Right lobe of liver (tissue), 6 donors: ENCODE results near the gene HSF4. TPM values are rescaled to one million over a fixed set of nuclear protein-coding genes. Genes with fewer than 3 reads are reported as not detected.
A peak's percentile ranks its signal among the peaks of the same experiment; 100 is the strongest.

Source experiments
- ATAC-seq, 4 donors: fragments of 200-7000 bp; cut with Tn5 transposase; one replicate each; pipeline ENCODE4 v1.9.1; 2020; ENCODE audit warnings: mild to moderate bottlenecking in 4 of 4, moderate library complexity in 4 of 4
- DNase-seq, 3 donors: peaks; one replicate each; pipeline ENCODE4 v3.0.0-alpha.2; 2020
- H3K27ac ChIP-seq, 3 donors: fragments of 200-600 bp; one replicate each; pipeline ENCODE4 v1.8.0; 2022
- H3K27me3 ChIP-seq, 2 donors: fragments of 200-600 bp; one replicate each; pipeline ENCODE4 v1.8.0; 2022
- H3K36me3 ChIP-seq, 4 donors: fragments of 200-600 bp; sonication (generic) in 1 of 4; one replicate each; pipeline versions ENCODE4 v1.5.1 to v1.8.0; 2017 to 2022; ENCODE audit warnings: control low read depth in 1 of 4
- H3K4me1 ChIP-seq, 4 donors: fragments of 200-600 bp; sonication (generic) in 1 of 4; one replicate each; pipeline versions ENCODE4 v1.5.1 to v1.8.0; 2017 to 2022; ENCODE audit warnings: control low read depth in 1 of 4
- H3K4me3 ChIP-seq, 3 donors: fragments of 200-600 bp; one replicate each; pipeline ENCODE4 v1.8.0; 2022
- H3K9me3 ChIP-seq, 4 donors: fragments of 200-600 bp; sonication (generic) in 1 of 4; one replicate each; pipeline versions ENCODE4 v1.5.1 to v1.8.0; 2017 to 2022; ENCODE audit warnings: control low read depth in 1 of 4
- POLR2A ChIP-seq: fragments of 450-650 bp; IDR thresholded peaks from one replicate; pipeline ENCODE4 v1.6.1; 2017; ENCODE audit warnings: antibody characterized with exemption, mild to moderate bottlenecking
- WGBS: methylation state at CpG from one replicate; pipeline ENCODE4 v1.1.6; 2018; ENCODE audit warnings: low coverage, low lambda C conversion rate; ENCODE audit not compliant: insufficient coverage; ENCODE audit errors: missing lambda C conversion rate; 5-methylcytosine and 5-hydroxymethylcytosine counted together
- intact Hi-C, 2 donors: fragments of 100-400 bp; cut with DNase I; formaldehyde crosslinking; loops; one replicate each; pipeline versions ENCODE4 v1.11.2 to v1.14.1; 2022
- total RNA-seq, 6 experiments: library from RNA; depleted of rRNA in 2 of 6; stranded (reverse); fragments of >200 nt in 2 of 6; fragmentation: NEBNext Ultra II Directional in 3 of 6; extraction: Animal tissue kit (Norgen Biotek cat#: 25700) in 3 of 6; gene quantifications; one replicate each; pipeline versions ENCODE4 v1.1.0 to v1.2.4, GENCODE V29; 2016 to 2023
- TF ChIP-seq, protein P1 (sequence below), 4 donors: fragments of 200-600 bp in 3 of 4; fragments of 450-650 bp in 1 of 4; IDR thresholded peaks; one replicate each; pipeline versions ENCODE4 v1.5.1 to v1.8.0; 2016 to 2022; ENCODE audit warnings: antibody characterized with exemption in 4 of 4, mild to moderate bottlenecking in 2 of 4
- donor health status: DM: no; HTN: yes; CAD: no.
- donor health status: DM: no; HTN: no; CAD: no.
- donor health status: DM: no; HTN: no; CAD: no.
- donor health status: DM: no; HTN: yes; CAD: no.
- donor health status: DM: no; HTN: yes; CAD: no.

Gene HSF4
- total RNA-seq, 6 experiments from 2014 or later, result 10.4 to 44.1 (median 30.1) TPM

GRCh38 chr16:67129422-67129821, 35.1 kb upstream of the HSF4 start:
- ATAC-seq, result no peak
- intact Hi-C loops, result no loop called here
- WGBS, result 100% methylated on average over 1 of the region's 3 CpGs
- no peak for TF ChIP-seq POLR2A
- TF ChIP-seq, protein P1, sequence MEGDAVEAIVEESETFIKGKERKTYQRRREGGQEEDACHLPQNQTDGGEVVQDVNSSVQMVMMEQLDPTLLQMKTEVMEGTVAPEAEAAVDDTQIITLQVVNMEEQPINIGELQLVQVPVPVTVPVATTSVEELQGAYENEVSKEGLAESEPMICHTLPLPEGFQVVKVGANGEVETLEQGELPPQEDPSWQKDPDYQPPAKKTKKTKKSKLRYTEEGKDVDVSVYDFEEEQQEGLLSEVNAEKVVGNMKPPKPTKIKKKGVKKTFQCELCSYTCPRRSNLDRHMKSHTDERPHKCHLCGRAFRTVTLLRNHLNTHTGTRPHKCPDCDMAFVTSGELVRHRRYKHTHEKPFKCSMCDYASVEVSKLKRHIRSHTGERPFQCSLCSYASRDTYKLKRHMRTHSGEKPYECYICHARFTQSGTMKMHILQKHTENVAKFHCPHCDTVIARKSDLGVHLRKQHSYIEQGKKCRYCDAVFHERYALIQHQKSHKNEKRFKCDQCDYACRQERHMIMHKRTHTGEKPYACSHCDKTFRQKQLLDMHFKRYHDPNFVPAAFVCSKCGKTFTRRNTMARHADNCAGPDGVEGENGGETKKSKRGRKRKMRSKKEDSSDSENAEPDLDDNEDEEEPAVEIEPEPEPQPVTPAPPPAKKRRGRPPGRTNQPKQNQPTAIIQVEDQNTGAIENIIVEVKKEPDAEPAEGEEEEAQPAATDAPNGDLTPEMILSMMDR (IDR thresholded peaks at IDR 0.05), result no peak
- no peaks in the 10 kb centered on the region for H3K27me3 ChIP-seq
- no peaks in the 10 kb centered on the region for H3K4me1 ChIP-seq
- no peak overlapping the region for H3K4me3 ChIP-seq
- no peak for DNase-seq
- H3K9me3 ChIP-seq, result no peaks in the 10 kb centered on the region
- H3K36me3 ChIP-seq, result peaks cover 0 to 90% (median 41%) of the 10 kb centered on the region in 4 donors
- H3K27ac ChIP-seq, result no peak overlapping the region

DNA sequence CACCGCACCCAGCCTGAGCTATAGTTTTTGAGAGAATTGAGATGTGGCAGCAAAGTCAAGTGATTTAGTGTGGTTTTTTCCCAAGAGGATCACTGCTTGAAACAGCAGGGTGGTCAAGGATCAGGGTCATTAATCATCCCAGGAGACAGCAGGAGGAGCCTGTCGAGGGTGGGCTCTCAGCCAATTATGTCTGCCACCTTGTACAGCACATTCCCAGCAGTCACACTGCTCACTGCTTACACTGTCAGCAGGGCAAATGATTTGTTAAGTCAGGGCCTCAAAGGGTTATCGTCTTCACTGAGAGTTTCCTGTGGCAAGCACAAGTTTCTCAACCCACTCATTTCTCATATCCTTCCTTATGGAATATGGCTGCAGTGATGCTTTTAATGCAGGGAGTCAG, 26.9 kb upstream of the HSF4 start:
- WGBS, result 33% methylated on average over 2 of the region's 3 CpGs
- no peak overlapping the region for H3K4me3 ChIP-seq
- DNase-seq (no peak), ATAC-seq (peak; percentile 26 to 58 (median 48))
- intact Hi-C loops, result no loop called here
- no peaks in the 10 kb centered on the region for H3K9me3 ChIP-seq
- no peak overlapping the region for H3K27ac ChIP-seq
- TF ChIP-seq, protein P1 (IDR thresholded peaks at IDR 0.05), result no peak
- TF ChIP-seq POLR2A, result no peak
- H3K4me1 ChIP-seq, result no peaks in the 10 kb centered on the region
- no peaks in the 10 kb centered on the region for H3K27me3 ChIP-seq
- H3K36me3 ChIP-seq, result peaks cover 0 to 100% (median 62%) of the 10 kb centered on the region in 4 donors

GRCh38 chr16:67141391-67141790, 23.2 kb upstream of the HSF4 start:
- Histone ChIP-seq H3K27ac (no peak overlapping the region), H3K36me3 (peaks cover 6 to 100% (median 64%) of the 10 kb centered on the region in 4 donors), H3K4me1 (no peaks in the 10 kb centered on the region), H3K4me3 (no peak overlapping the region), H3K27me3 (no peaks in the 10 kb centered on the region), H3K9me3 (no peaks in the 10 kb centered on the region)
- WGBS, result no CpG with 5 or more reads among the region's 13 CpGs
- intact Hi-C loops, result no loop called here
- DNase-seq, result no peak
- no peak for ATAC-seq
- no peak for TF ChIP-seq POLR2A
- TF ChIP-seq, protein P1 (IDR thresholded peaks at IDR 0.05), result no peak

- Histone ChIP-seq H3K27me3 (no peaks in the 10 kb centered on the region), H3K36me3 (peaks cover 6 to 100% (median 65%) of the 10 kb centered on the region in 4 donors), H3K4me3 (no peak overlapping the region), H3K27ac (no peak overlapping the region), H3K4me1 (no peaks in the 10 kb centered on the region), H3K9me3 (no peaks in the 10 kb centered on the region)
- TF ChIP-seq, protein P1 (IDR thresholded peaks at IDR 0.05), result no peak
- no peak for TF ChIP-seq POLR2A
- DNase-seq (peak in 1 of 3 donors; percentile 37), ATAC-seq (no peak)
- intact Hi-C loops, result no loop called here
- no CpG with 5 or more reads among the region's 9 CpGs for WGBS
Observed at GRCh38 chr16:67142342-67142741, 22.2 kb upstream of the HSF4 start.

DNA sequence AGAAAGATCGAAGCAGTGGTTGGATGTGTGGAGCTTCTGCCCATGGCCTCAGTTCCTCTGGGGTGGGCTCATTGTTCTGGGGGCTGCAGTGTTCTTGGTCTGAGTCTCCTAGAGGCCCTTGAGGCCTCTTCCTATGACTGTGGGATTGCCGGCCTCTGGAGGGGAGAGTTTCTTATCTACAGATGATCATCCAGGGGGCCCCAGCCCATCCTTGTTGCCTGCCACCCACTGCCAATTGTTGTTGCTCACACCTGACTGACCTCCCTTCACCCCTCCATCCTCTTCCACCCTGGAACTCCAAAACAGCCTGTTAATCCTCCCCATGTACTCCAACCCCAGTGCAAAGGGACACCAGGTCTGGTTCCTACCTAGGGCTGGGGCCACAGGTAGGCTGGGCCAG, 19.6 kb upstream of the HSF4 start:
- intact Hi-C loops, result no loop called here
- no peaks in the 10 kb centered on the region for H3K9me3 ChIP-seq
- H3K27ac ChIP-seq, result no peak overlapping the region
- DNase-seq, result peak in 1 of 3 donors; percentile 7
- no peak overlapping the region for H3K4me3 ChIP-seq
- TF ChIP-seq, protein P1 (IDR thresholded peaks at IDR 0.05), result no peak
- TF ChIP-seq POLR2A, result no peak
- no peaks in the 10 kb centered on the region for H3K27me3 ChIP-seq
- WGBS, result 100% methylated on average over 1 of the region's 2 CpGs
- peaks cover 0 to 1% (median 0%) of the 10 kb centered on the region in 4 donors for H3K4me1 ChIP-seq
- ATAC-seq, result no peak
- H3K36me3 ChIP-seq, result peaks cover 6 to 87% (median 50%) of the 10 kb centered on the region in 4 donors
